Measurements from ENCODE around the gene KCNMB3. TPM values are rescaled to one million over a fixed set of nuclear protein-coding genes. Genes with fewer than 3 reads are reported as not detected.

KCNMB3 gene
- total RNA-seq, 1 experiment from 2014 or later: not detected

DNA sequence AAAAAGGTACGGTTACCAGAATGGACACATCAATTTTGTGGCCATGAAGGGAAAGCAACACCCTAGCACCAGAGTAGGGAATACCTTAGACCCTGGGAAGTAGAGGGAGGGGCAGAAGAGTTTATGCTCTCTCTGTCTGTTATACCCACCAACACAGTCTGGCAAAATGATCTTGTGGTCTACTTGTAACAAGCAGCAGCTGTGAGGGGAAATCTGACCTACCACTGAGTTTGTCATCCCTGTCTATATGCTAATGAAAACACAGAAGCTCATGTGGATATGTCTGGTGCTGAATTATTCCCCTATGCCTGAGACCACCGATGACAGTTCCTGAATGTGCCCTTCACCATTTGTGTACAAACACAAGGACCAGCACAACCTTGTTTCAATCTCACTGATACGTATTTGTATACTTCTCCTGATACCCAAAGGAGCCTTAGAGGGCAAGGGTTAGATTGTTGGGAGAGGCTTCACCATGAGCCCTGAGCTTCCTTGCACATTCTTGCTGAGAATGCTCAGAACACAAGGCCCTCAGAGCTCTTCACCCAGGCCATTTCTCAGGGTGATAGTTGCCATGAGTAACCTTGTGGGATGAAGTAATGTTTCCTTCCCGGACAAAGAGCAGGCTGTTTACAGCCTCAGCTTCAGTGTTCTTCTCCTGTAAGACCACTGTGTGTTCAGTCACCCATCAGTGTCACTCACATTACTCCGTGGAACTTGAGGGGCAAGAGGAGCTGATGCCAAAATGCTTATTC is 47.2 kb upstream of the KCNMB3 start:
- no peak overlapping the region for H3K4me3 ChIP-seq (replicated peaks in 1 of 2; ENCODE audit: low read depth in 1 of 2, low read length in 2 of 2)
- H3K79me2 ChIP-seq (ENCODE audit: insufficient read depth, low read length): no peaks in the 10 kb centered on the region
- no peaks in the 10 kb centered on the region for H4K20me1 ChIP-seq (ENCODE audit: insufficient read depth)
- no peak overlapping the region for H2AFZ ChIP-seq (ENCODE audit: low read depth, low read length, poor library complexity, severe bottlenecking)
- RAD21 ChIA-PET (ENCODE audit: low non-redundant PET in 1 of 2, low total read pairs in 2 of 2, uncharacterized antibody in 2 of 2, unreplicated experiment in 2 of 2): no interaction called here
- no TSS peak for BruUV-seq (replicated peaks)
- H3K9me2 ChIP-seq (ENCODE audit: insufficient read depth): peaks cover 3% of the 10 kb centered on the region; the same call in 1 of the 2 replicates
- CTCF ChIA-PET: no interaction called here
- H3K9ac ChIP-seq (ENCODE audit: low read length): no peak overlapping the region
- H3K27ac ChIP-seq (ENCODE audit: low read depth, low read length): no peak overlapping the region
- no peaks in the 10 kb centered on the region for H3K36me3 ChIP-seq (ENCODE audit: control insufficient read depth in 1 of 2, insufficient read depth in 2 of 2, low read length in 2 of 2)
- H3K27me3 ChIP-seq (ENCODE audit: insufficient read depth, low read length): no peaks in the 10 kb centered on the region
- POLR2A ChIA-PET: no interaction called here
- H3K9me3 ChIP-seq (ENCODE audit: control insufficient read depth in 1 of 2, insufficient read depth in 1 of 2, low read depth in 1 of 2, low read length in 2 of 2): peaks cover 0 to 3% of the 10 kb centered on the region in 2 experiments; a peak in 1 of 4 replicates
- no peak overlapping the region for H3K4me2 ChIP-seq (ENCODE audit: low read length)
- no peak for ATAC-seq
- intact Hi-C loops (cut with micrococcal nuclease): no loop called here
- no peaks in the 10 kb centered on the region for H3K4me1 ChIP-seq (ENCODE audit: control insufficient read depth in 1 of 2, insufficient read depth in 2 of 2, low read length in 2 of 2)
- TF ChIP-seq FOSL1 (IDR thresholded peaks at IDR 0.05; ENCODE audit: low read depth) (no peak), POLR2AphosphoS5 (IDR thresholded peaks at IDR 0.05; ENCODE audit: low read depth, low read length) (no peak), EGR1 (IDR thresholded peaks at IDR 0.05; ENCODE audit: low read depth) (no peak), EZH2phosphoT487 (IDR thresholded peaks at IDR 0.05; ENCODE audit: borderline replicate concordance) (no peak)
- TF ChIP-seq, protein P1, sequence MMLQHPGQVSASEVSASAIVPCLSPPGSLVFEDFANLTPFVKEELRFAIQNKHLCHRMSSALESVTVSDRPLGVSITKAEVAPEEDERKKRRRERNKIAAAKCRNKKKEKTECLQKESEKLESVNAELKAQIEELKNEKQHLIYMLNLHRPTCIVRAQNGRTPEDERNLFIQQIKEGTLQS (IDR thresholded peaks at IDR 0.05): no peak
- TF ChIP-seq, protein P2, sequence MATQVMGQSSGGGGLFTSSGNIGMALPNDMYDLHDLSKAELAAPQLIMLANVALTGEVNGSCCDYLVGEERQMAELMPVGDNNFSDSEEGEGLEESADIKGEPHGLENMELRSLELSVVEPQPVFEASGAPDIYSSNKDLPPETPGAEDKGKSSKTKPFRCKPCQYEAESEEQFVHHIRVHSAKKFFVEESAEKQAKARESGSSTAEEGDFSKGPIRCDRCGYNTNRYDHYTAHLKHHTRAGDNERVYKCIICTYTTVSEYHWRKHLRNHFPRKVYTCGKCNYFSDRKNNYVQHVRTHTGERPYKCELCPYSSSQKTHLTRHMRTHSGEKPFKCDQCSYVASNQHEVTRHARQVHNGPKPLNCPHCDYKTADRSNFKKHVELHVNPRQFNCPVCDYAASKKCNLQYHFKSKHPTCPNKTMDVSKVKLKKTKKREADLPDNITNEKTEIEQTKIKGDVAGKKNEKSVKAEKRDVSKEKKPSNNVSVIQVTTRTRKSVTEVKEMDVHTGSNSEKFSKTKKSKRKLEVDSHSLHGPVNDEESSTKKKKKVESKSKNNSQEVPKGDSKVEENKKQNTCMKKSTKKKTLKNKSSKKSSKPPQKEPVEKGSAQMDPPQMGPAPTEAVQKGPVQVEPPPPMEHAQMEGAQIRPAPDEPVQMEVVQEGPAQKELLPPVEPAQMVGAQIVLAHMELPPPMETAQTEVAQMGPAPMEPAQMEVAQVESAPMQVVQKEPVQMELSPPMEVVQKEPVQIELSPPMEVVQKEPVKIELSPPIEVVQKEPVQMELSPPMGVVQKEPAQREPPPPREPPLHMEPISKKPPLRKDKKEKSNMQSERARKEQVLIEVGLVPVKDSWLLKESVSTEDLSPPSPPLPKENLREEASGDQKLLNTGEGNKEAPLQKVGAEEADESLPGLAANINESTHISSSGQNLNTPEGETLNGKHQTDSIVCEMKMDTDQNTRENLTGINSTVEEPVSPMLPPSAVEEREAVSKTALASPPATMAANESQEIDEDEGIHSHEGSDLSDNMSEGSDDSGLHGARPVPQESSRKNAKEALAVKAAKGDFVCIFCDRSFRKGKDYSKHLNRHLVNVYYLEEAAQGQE (IDR thresholded peaks at IDR 0.05; ENCODE audit: low read depth): no peak
- DNase-seq (ENCODE audit: low read depth, low spot score): no peak

Data from HCT116 (cell line).